ENCODE measurements around the gene MYO1A.
"Not testable (repeated sequence)": the region's sequence is repeated elsewhere in the genome, so short reads cannot be mapped to it uniquely, and the experiment has no call there.

The MYO1A gene

DNA sequence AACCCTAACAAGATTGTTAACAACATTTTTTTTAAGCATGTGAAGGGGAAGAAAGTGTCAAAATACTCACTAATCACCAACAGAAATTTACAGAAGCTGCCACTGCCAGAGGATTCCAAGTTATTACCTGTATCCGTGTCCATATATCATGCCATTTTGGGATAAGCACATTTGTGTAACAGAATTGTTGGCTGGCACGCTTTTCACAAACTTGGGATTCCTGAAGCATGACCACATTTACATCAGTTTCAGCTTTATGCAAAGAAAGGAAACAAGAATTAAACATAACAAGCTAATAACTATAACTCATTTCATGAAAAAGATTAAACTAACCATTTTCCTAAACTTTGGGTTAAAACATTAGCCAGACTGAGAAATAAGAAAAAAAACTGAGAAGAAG is 22.7 kb upstream of the MYO1A start:
- Histone ChIP-seq H3K4me2 (no peak overlapping the region), H3K27ac (no peak overlapping the region), H3K4me1 (peaks cover 12% of the 10 kb centered on the region), H3K9me3 (no peaks in the 10 kb centered on the region), H4K20me1 (peaks cover 3% of the 10 kb centered on the region; the same call in 1 of the 2 replicates), H3K27me3 (no peaks in the 10 kb centered on the region), H3K36me3 (peaks cover 80% of the 10 kb centered on the region), H3K4me3 (no peak overlapping the region), H3K9ac (no peak overlapping the region)
- no peak for TF ChIP-seq Cebpa-rat (IDR thresholded peaks at IDR 0.05)

DNA sequence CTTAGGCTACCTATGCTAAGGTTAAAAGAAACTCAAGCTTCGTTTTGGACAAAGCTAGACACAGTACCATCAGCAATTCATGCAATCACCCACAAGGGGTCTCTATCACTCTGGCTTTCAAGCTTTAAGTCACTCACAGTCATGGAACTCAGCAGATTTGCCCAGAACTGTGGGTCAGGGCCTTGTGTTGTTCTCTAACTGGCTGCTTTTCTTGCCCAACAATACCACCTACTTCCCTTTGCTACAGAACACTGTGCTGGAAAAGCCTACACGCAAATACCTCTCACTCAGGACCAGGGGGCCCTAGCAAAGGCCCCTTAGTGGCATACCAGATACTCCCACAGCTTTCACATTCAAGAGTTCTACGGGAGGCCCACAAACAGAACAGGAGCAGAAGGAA is 19.6 kb upstream of the MYO1A start:
- no peak for TF ChIP-seq Cebpa-rat (IDR thresholded peaks at IDR 0.05)
- no peak overlapping the region for H3K4me2 ChIP-seq
- no peaks in the 10 kb centered on the region; the same call in 1 of the 2 replicates for H4K20me1 ChIP-seq
- peaks cover 4% of the 10 kb centered on the region; the same call in 1 of the 2 replicates for H3K4me1 ChIP-seq
- H3K9me3 ChIP-seq, result no peaks in the 10 kb centered on the region
- no peak overlapping the region for H3K4me3 ChIP-seq
- no peaks in the 10 kb centered on the region for H3K27me3 ChIP-seq
- H3K9ac ChIP-seq, result no peak overlapping the region
- peaks cover 89% of the 10 kb centered on the region for H3K36me3 ChIP-seq
- no peak overlapping the region for H3K27ac ChIP-seq

- H3K9ac ChIP-seq, result no peak overlapping the region
- H3K4me2 ChIP-seq, result no peak overlapping the region
- no peaks in the 10 kb centered on the region for H3K9me3 ChIP-seq
- no peaks in the 10 kb centered on the region for H3K27me3 ChIP-seq
- no peak overlapping the region for H3K27ac ChIP-seq
- TF ChIP-seq Cebpa-rat (IDR thresholded peaks at IDR 0.05), result no peak
- H4K20me1 ChIP-seq, result no peaks in the 10 kb centered on the region
- H3K4me3 ChIP-seq, result no peak overlapping the region
- peaks cover 81% of the 10 kb centered on the region for H3K36me3 ChIP-seq
- no peaks in the 10 kb centered on the region for H3K4me1 ChIP-seq
Observed at GRCh38 chr12:57066245-57066644, 16.3 kb upstream of the MYO1A start.

DNA sequence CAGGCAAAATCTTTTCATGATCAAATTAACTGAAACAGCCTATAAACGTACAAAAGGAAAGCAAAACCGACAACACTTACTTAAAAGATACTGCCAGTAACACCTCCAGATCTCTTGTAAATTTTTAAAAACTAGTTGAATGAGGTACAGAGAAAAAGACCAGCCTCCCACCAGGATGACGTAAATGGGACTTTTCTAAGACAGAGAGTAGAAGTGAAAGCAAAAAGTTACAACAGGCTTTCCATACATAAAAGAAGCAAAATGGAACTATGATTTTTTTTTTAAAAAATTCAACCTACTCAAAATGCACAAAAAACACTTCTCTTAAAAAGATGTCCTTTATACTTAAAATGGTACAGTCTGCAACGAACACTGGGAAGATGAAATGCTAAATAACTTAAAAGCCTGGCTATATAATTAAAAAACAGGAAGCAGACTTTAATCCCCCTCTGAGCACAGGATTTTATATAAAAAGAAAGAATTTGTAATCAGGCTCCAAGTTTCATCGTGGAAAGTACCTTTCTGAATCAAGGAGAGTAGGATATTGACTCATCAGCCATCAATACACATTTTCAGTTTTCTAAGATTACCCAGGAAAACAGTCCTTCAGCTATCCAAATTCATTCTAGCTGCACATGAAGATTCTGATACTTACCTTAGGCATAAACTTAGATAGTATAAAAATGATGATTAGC is 14.2 kb upstream of the MYO1A start:
- peaks cover 81% of the 10 kb centered on the region for H3K36me3 ChIP-seq
- no peak overlapping the region for H3K4me2 ChIP-seq
- H3K27ac ChIP-seq, result no peak overlapping the region

DNA sequence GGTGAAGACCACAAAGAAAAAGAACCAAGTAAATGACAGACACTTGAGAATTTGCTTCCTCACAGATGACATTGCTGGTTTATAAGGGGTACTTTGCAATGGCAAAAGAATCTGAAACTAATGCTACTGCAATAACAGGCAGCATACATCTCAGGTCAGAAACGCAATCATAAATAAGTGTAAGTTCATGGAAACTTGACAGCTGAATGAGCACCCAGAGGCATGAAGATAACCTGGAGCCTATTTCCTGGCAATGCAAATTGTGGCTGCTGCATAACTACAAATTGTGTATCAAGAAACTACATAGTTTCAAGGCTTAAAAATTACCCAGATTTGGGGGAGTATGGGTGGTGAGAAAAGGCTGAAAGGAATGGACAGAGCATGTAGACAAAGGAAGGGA is 8.5 kb upstream of the MYO1A start:
- Histone ChIP-seq H3K27ac (no peak overlapping the region), H3K9ac (no peak overlapping the region), H3K36me3 (peaks cover 82% of the 10 kb centered on the region), H3K4me3 (no peak overlapping the region), H3K9me3 (no peaks in the 10 kb centered on the region), H4K20me1 (no peaks in the 10 kb centered on the region), H3K4me1 (no peaks in the 10 kb centered on the region), H3K27me3 (no peaks in the 10 kb centered on the region), H3K4me2 (no peak overlapping the region)
- no peak for TF ChIP-seq Cebpa-rat (IDR thresholded peaks at IDR 0.05)

More for the DNA sequence above, 14.2 kb upstream of the MYO1A start:
- H3K9me3 ChIP-seq, result no peaks in the 10 kb centered on the region
- no peaks in the 10 kb centered on the region for H3K27me3 ChIP-seq
- TF ChIP-seq Cebpa-rat (IDR thresholded peaks at IDR 0.05), result no peak
- no peak overlapping the region for H3K4me3 ChIP-seq
- no peaks in the 10 kb centered on the region for H4K20me1 ChIP-seq
- H3K4me1 ChIP-seq, result no peaks in the 10 kb centered on the region
- H3K9ac ChIP-seq, result no peak overlapping the region

- Histone ChIP-seq H3K9ac (no peak overlapping the region), H3K4me2 (no peak overlapping the region), H3K4me1 (no peaks in the 10 kb centered on the region), H3K9me3 (no peaks in the 10 kb centered on the region), H3K36me3 (peaks cover 73% of the 10 kb centered on the region), H3K27ac (no peak overlapping the region), H4K20me1 (no peaks in the 10 kb centered on the region), H3K4me3 (no peak overlapping the region), H3K27me3 (no peaks in the 10 kb centered on the region)
- no peak for TF ChIP-seq Cebpa-rat (IDR thresholded peaks at IDR 0.05)
Observed at GRCh38 chr12:57057067-57057751, 7.3 kb upstream of the MYO1A start.

GRCh38 chr12:57055824-57056223 is 5.9 kb upstream of the MYO1A start:
- H3K36me3 ChIP-seq, result peaks cover 61% of the 10 kb centered on the region
- H4K20me1 ChIP-seq, result no peaks in the 10 kb centered on the region
- no peak overlapping the region for H3K4me3 ChIP-seq
- no peak for TF ChIP-seq Cebpa-rat (IDR thresholded peaks at IDR 0.05)
- H3K4me1 ChIP-seq, result no peaks in the 10 kb centered on the region
- no peak overlapping the region for H3K27ac ChIP-seq
- no peak overlapping the region for H3K4me2 ChIP-seq
- H3K27me3 ChIP-seq, result no peaks in the 10 kb centered on the region
- H3K9me3 ChIP-seq, result no peaks in the 10 kb centered on the region
- no peak overlapping the region for H3K9ac ChIP-seq

DNA sequence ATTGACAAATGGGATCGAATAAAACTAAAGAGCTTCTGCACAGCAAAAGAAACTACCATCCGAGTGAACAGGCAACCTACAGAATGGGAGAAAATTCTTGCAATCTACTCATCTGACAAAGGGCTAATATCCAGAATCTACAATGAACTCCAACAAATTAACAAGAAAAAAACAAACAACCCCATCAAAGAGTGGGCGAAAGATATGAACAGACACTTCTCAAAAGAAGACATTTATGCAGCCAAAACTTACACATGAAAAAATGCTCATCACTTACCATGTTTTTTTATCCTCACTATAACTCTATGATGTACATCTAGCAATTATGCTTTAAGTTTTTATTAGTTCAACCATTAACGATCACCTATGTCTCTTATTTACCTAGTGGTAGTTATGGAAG is 4.0 kb upstream of the MYO1A start:
- H3K27me3 ChIP-seq, H3K9me3 ChIP-seq, H3K4me1 ChIP-seq, H3K27ac ChIP-seq, H3K4me2 ChIP-seq, H3K4me3 ChIP-seq, H3K9ac ChIP-seq, H4K20me1 ChIP-seq: not testable (repeated sequence)
- H3K36me3 ChIP-seq, result peaks cover 42% of the 10 kb centered on the region

- H3K27ac ChIP-seq, result not testable (repeated sequence)
Observed at GRCh38 chr12:57053146-57053545, 3.2 kb upstream of the MYO1A start.

GRCh38 chr12:57051011-57051410 is 1.1 kb upstream of the MYO1A start:
- Histone ChIP-seq H4K20me1 (no peaks in the 10 kb centered on the region), H3K9ac (no peak overlapping the region), H3K4me2 (no peak overlapping the region), H3K4me1 (0 out of 2 replicates have a peak, but pooled peaks cover 5% of the 10 kb centered on the region), H3K9me3 (no peaks in the 10 kb centered on the region), H3K36me3 (peaks cover 13% of the 10 kb centered on the region; the same call in 1 of the 2 replicates), H3K27me3 (no peaks in the 10 kb centered on the region), H3K4me3 (no peak overlapping the region), H3K27ac (no peak overlapping the region)
- no peak for TF ChIP-seq Cebpa-rat (IDR thresholded peaks at IDR 0.05)

More at GRCh38 chr12:57053146-57053545, 3.2 kb upstream of the MYO1A start:
- H3K4me1 ChIP-seq, H4K20me1 ChIP-seq, H3K4me2 ChIP-seq, H3K4me3 ChIP-seq, H3K9ac ChIP-seq, H3K9me3 ChIP-seq, H3K27me3 ChIP-seq: not testable (repeated sequence)
- peaks cover 34% of the 10 kb centered on the region for H3K36me3 ChIP-seq

Data from BLaER1 (cell line).